GM12865 (cell line): ENCODE results near the gene RCAN3.
A peak's percentile ranks its signal among the peaks of the same experiment; 100 is the strongest.

Source experiments
- DNase-seq: peaks from one replicate; pipeline ENCODE4 v3.0.0; 2010; ENCODE audit warnings: low read depth
- H3K4me3 ChIP-seq: 2 replicates; pipeline ENCODE4 v1.5.1; 2011; ENCODE audit warnings: mild to moderate bottlenecking, low read depth, low read length, control low read depth
- CTCF ChIP-seq: IDR thresholded peaks from 2 replicates; pipeline ENCODE4 v1.5.1; 2011; ENCODE audit warnings: low read length, control low read depth, low read depth, inconsistent platforms; ENCODE audit not compliant: insufficient read depth; ENCODE audit errors: missing control alignments

The RCAN3 gene

GRCh38 chr1:24474193-24474592 is 28.4 kb upstream of the RCAN3 start:
- DNase-seq, result no peak
- no peak for TF ChIP-seq CTCF
- H3K4me3 ChIP-seq, result no peak overlapping the region

GRCh38 chr1:24475700-24476099 is 26.9 kb upstream of the RCAN3 start:
- H3K4me3 ChIP-seq, result no peak overlapping the region
- no peak for TF ChIP-seq CTCF
- no peak for DNase-seq

- no peak for TF ChIP-seq CTCF
- H3K4me3 ChIP-seq, result no peak overlapping the region
- no peak for DNase-seq
Measured at GRCh38 chr1:24476571-24476970, 26.1 kb upstream of the RCAN3 start.

GRCh38 chr1:24477309-24477708 is 25.3 kb upstream of the RCAN3 start:
- no peak overlapping the region for H3K4me3 ChIP-seq
- no peak for TF ChIP-seq CTCF
- no peak for DNase-seq

- peak; percentile 52 for DNase-seq
- TF ChIP-seq CTCF, result no peak
- no peak overlapping the region for H3K4me3 ChIP-seq
Measured at GRCh38 chr1:24481101-24481500, 21.5 kb upstream of the RCAN3 start.

GRCh38 chr1:24481843-24482610 is 20.6 kb upstream of the RCAN3 start:
- DNase-seq, result no peak
- no peak overlapping the region for H3K4me3 ChIP-seq
- TF ChIP-seq CTCF, result no peak

GRCh38 chr1:24483441-24483840 is 19.2 kb upstream of the RCAN3 start:
- TF ChIP-seq CTCF, result no peak
- H3K4me3 ChIP-seq, result no peak overlapping the region
- DNase-seq, result no peak
